AG08395 (cell line): ENCODE results near the gene YIPF7.

Experiments
- DNase-seq: peaks from one replicate; pipeline ENCODE4 v3.0.0; 2012; ENCODE audit warnings: mixed read lengths, low spot score

The YIPF7 gene

GRCh38 chr4:44616621-44617020 is 34.8 kb downstream of the YIPF7 start:
- no peak for DNase-seq

- no peak for DNase-seq
Observed at GRCh38 chr4:44583393-44583792, 68.0 kb downstream of the YIPF7 start.

- no peak for DNase-seq
Observed at GRCh38 chr4:44580231-44580630, 71.2 kb downstream of the YIPF7 start.

GRCh38 chr4:44578954-44579353 is 72.5 kb downstream of the YIPF7 start:
- DNase-seq, result no peak
